Lower leg skin (tissue), 4 donors: ENCODE results near the gene MCCC2. TPM values are rescaled to one million over a fixed set of nuclear protein-coding genes. Genes with fewer than 3 reads are reported as not detected.
A peak's percentile ranks its signal among the peaks of the same experiment; 100 is the strongest.

Experiments used
- DNase-seq, 2 donors: peaks; one replicate each; pipeline ENCODE4 v3.0.0-alpha.2; 2019; ENCODE audit warnings: low spot score in 2 of 2
- H3K4me3 ChIP-seq: fragments of 200-600 bp; sonication (generic); 2 replicates; pipeline ENCODE4 v1.5.1; 2017; ENCODE audit warnings: mild to moderate bottlenecking, low read depth; ENCODE audit not compliant: poor library complexity, severe bottlenecking
- POLR2A ChIP-seq, 2 donors: fragments of 450-650 bp; IDR thresholded peaks; one replicate each; pipeline ENCODE4 v1.6.1; 2016 to 2017; ENCODE audit warnings: antibody characterized with exemption in 2 of 2, mild to moderate bottlenecking in 1 of 2, moderate library complexity in 1 of 2
- WGBS, 2 donors: methylation state at CpG; one replicate each; pipeline ENCODE4 v1.1.5; 2018; 5-methylcytosine and 5-hydroxymethylcytosine counted together
- intact Hi-C: fragments of 100-400 bp; cut with DNase I; formaldehyde crosslinking; loops from one replicate; pipeline ENCODE4 v1.15.0; 2023; ENCODE audit warnings: low total_unique reads
- total RNA-seq, 4 donors: library from RNA; depleted of rRNA; stranded (reverse); fragments of >200 nt; gene quantifications; one replicate each; pipeline ENCODE4 v1.1.0, GENCODE V29; 2016
- TF ChIP-seq, protein P1 (sequence below), 3 donors: fragments of 450-650 bp; IDR thresholded peaks; one replicate each; pipeline ENCODE4 v1.5.1; 2016; ENCODE audit warnings: antibody characterized with exemption in 3 of 3, mild to moderate bottlenecking in 3 of 3, moderate library complexity in 2 of 3

Gene MCCC2
- total RNA-seq, 4 donors from 2014 or later: 26.8 to 40.1 (median 32.3) TPM

- no peak overlapping the region for H3K4me3 ChIP-seq
- no peak for TF ChIP-seq POLR2A (IDR thresholded peaks at IDR 0.05)
- TF ChIP-seq, protein P1, sequence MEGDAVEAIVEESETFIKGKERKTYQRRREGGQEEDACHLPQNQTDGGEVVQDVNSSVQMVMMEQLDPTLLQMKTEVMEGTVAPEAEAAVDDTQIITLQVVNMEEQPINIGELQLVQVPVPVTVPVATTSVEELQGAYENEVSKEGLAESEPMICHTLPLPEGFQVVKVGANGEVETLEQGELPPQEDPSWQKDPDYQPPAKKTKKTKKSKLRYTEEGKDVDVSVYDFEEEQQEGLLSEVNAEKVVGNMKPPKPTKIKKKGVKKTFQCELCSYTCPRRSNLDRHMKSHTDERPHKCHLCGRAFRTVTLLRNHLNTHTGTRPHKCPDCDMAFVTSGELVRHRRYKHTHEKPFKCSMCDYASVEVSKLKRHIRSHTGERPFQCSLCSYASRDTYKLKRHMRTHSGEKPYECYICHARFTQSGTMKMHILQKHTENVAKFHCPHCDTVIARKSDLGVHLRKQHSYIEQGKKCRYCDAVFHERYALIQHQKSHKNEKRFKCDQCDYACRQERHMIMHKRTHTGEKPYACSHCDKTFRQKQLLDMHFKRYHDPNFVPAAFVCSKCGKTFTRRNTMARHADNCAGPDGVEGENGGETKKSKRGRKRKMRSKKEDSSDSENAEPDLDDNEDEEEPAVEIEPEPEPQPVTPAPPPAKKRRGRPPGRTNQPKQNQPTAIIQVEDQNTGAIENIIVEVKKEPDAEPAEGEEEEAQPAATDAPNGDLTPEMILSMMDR (IDR thresholded peaks at IDR 0.05): no peak
- WGBS, 2 donors: 22 to 28% methylated on average over 3 of the region's 3 CpGs
- intact Hi-C loops: no loop called here
- peak in 1 of 2 donors; percentile 17 for DNase-seq
Observed at GRCh38 chr5:71681296-71681695, 94.2 kb downstream of the MCCC2 start.

DNA sequence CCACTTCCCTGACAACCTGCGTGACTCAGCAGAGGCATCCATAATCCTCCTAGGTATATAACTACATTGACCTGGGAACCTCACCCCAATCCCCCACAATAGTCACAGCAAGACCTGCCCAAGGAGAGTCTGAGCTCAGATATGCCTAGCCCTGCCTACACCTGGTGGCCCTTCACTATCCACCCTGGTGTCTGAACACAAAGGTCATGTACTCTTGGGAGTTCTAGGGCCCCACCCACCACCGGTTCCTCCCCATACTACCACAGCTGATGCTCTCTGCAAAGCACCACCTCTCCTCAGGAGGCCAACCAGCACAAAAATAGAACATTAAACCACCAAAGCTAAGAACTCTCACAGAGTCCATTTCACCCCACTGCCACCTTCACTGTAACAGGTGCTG, 97.2 kb downstream of the MCCC2 start:
- H3K4me3 ChIP-seq: no peak overlapping the region
- WGBS, 2 donors: 86 to 90% methylated on average over 2 of the region's 2 CpGs
- intact Hi-C loops: no loop called here
- TF ChIP-seq, protein P1 (IDR thresholded peaks at IDR 0.05): no peak
- no peak for TF ChIP-seq POLR2A (IDR thresholded peaks at IDR 0.05)
- DNase-seq: no peak

- no peak for TF ChIP-seq POLR2A (IDR thresholded peaks at IDR 0.05)
- TF ChIP-seq, protein P1 (IDR thresholded peaks at IDR 0.05): no peak
- no peak for DNase-seq
- no peak overlapping the region for H3K4me3 ChIP-seq
- intact Hi-C loops: no loop called here
- 52% methylated on average over 7 of the region's 7 CpGs for WGBS, 2 donors
Observed at GRCh38 chr5:71693828-71694427, 106.8 kb downstream of the MCCC2 start.

- intact Hi-C loops: no loop called here
- no peak for DNase-seq
- TF ChIP-seq, protein P1 (IDR thresholded peaks at IDR 0.05): no peak
- no peak for TF ChIP-seq POLR2A (IDR thresholded peaks at IDR 0.05)
- 66 to 68% methylated on average over 8 of the region's 8 CpGs for WGBS, 2 donors
- no peak overlapping the region for H3K4me3 ChIP-seq
Observed at GRCh38 chr5:71695071-71695470, 107.9 kb downstream of the MCCC2 start.

- no peak for DNase-seq
- intact Hi-C loops: no loop called here
- H3K4me3 ChIP-seq: no peak overlapping the region
- TF ChIP-seq, protein P1 (IDR thresholded peaks at IDR 0.05): no peak
- TF ChIP-seq POLR2A (IDR thresholded peaks at IDR 0.05): no peak
Observed at GRCh38 chr5:71695595-71695994, 108.5 kb downstream of the MCCC2 start.

GRCh38 chr5:71697967-71698366, 110.8 kb downstream of the MCCC2 start:
- DNase-seq: no peak
- TF ChIP-seq POLR2A (IDR thresholded peaks at IDR 0.05): no peak
- TF ChIP-seq, protein P1 (IDR thresholded peaks at IDR 0.05): no peak
- 65 to 68% methylated on average over 13 to 14 of the region's 14 CpGs for WGBS, 2 donors
- intact Hi-C loops: no loop called here
- H3K4me3 ChIP-seq: no peak overlapping the region
